Smooth muscle cell (in vitro differentiated cells): Measurements from ENCODE around the gene DRC1. TPM values are rescaled to one million over a fixed set of nuclear protein-coding genes. Genes with fewer than 3 reads are reported as not detected.

ENCODE experiments used
- DNase-seq: peaks from one replicate; lab custom pipeline; 2025; ENCODE audit not compliant: unreplicated experiment; lab: John Stamatoyannopoulos, UW
- H2AFZ ChIP-seq: fragments of 200-600 bp; sonication (generic); 2 replicates; pipeline ENCODE4 v1.6.0; 2016; ENCODE audit warnings: antibody characterized with exemption, low read depth, mild to moderate bottlenecking
- H3F3A ChIP-seq: fragments of 200-600 bp; sonication (generic); 2 replicates; pipeline ENCODE4 v1.6.0; 2017; ENCODE audit warnings: antibody characterized with exemption, low read depth
- H3K27ac ChIP-seq: fragments of 200-600 bp; sonication (generic); 2 replicates; pipeline ENCODE4 v1.5.1; 2016; ENCODE audit warnings: low read depth, mild to moderate bottlenecking
- H3K27me3 ChIP-seq: fragments of 200-600 bp; sonication (generic); 2 replicates; pipeline ENCODE4 v1.6.1; 2016; ENCODE audit warnings: low read depth, mild to moderate bottlenecking
- H3K36me3 ChIP-seq: fragments of 200-600 bp; sonication (generic); 2 replicates; pipeline ENCODE4 v1.5.1; 2016; ENCODE audit warnings: low read depth
- H3K4me1 ChIP-seq: fragments of 200-600 bp; sonication (generic); 2 replicates; pipeline ENCODE4 v1.5.1; 2016; ENCODE audit warnings: low read depth
- H3K4me2 ChIP-seq: fragments of 200-600 bp; sonication (generic); 2 replicates; pipeline ENCODE4 v1.6.0; 2016; ENCODE audit warnings: mild to moderate bottlenecking
- H3K4me3 ChIP-seq: fragments of 200-600 bp; sonication (generic); 2 replicates; pipeline ENCODE4 v1.5.1; 2016; ENCODE audit warnings: mild to moderate bottlenecking
- H3K79me2 ChIP-seq: fragments of 200-600 bp; sonication (generic); 2 replicates; pipeline ENCODE4 v1.6.0; 2016; ENCODE audit warnings: low read depth, mild to moderate bottlenecking
- H3K9ac ChIP-seq: fragments of 200-600 bp; sonication (generic); 2 replicates; pipeline ENCODE4 v1.6.0; 2016; ENCODE audit warnings: low read depth
- H3K9me3 ChIP-seq: fragments of 200-600 bp; sonication (generic); replicated peaks from 2 replicates; pipeline ENCODE4 v1.5.1; 2016; ENCODE audit warnings: low read depth
- H4K20me1 ChIP-seq: fragments of 200-600 bp; sonication (generic); 2 replicates; pipeline ENCODE4 v1.6.0; 2016; ENCODE audit warnings: low read depth
- CTCF ChIP-seq: fragments of 200-600 bp; sonication (generic); IDR thresholded peaks from 2 replicates; pipeline ENCODE4 v1.5.1; 2017; ENCODE audit warnings: borderline replicate concordance, mild to moderate bottlenecking, antibody characterized with exemption; ENCODE audit not compliant: insufficient read depth, poor library complexity, severe bottlenecking
- WGBS: methylation state at CpG from one replicate; pipeline ENCODE4 v1.1.7; 2016; ENCODE audit warnings: low lambda C conversion rate; 5-methylcytosine and 5-hydroxymethylcytosine counted together
- polyA plus RNA-seq: library from polyadenylated mRNA; unstranded; fragments of >200 nt; fragmentation: Nextera tagmentation; extraction: Ambion mirVana; gene quantifications from 2 replicates; pipeline ENCODE4 v1.2.1, GENCODE V29; 2016
- total RNA-seq: library from RNA; depleted of rRNA; stranded (reverse); fragments of >200 nt; gene quantifications from 2 replicates; pipeline ENCODE4 v1.2.3, GENCODE V29; 2014

Gene DRC1
- total and polyA plus RNA-seq, 2 experiments from 2014 or later: 0.14 TPM; not detected in 1

DNA sequence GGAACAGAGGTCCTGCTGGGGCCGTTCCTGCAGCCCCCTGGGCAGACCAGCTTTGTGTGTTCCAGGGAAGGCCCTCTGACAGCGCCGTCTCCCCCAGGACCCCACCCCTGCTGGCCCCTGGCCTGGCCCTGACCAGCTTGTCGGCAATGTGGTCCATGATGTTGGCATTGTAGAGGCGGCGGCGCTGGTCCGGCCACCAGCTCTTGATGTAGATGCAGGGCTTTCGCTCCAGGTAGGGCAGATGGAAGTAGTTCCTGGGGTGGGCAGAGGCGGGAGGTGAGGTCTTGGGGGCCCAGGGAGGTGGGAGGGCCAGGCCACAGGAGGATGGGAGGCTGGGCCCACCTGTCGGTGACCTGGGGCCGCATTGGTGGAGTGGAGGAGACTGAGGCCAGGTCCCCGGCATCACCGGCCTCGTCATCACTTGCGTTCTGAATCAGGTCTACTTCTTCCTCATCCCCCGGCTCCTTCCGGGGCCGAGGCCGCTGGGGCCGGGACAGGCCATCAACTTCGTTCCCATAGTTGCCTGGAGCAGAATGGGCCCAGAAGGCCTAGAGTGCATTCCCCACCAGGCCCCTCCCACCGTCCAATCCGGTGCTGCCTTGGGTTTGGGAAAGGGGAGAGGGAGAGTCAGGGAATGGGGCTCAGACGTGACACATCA is 77.5 kb downstream of the DRC1 start:
- H3K27me3 ChIP-seq: no peaks in the 10 kb centered on the region
- no peaks in the 10 kb centered on the region for H3K9me3 ChIP-seq
- H3K27ac ChIP-seq: no peak overlapping the region
- TF ChIP-seq CTCF: no peak
- peaks cover 8% of the 10 kb centered on the region for H3K4me1 ChIP-seq
- H4K20me1 ChIP-seq: no peaks in the 10 kb centered on the region
- H3K4me2 ChIP-seq: no peak overlapping the region
- H3K36me3 ChIP-seq: no peaks in the 10 kb centered on the region
- no peak for DNase-seq
- no peak overlapping the region for H3K9ac ChIP-seq
- H3F3A ChIP-seq: no peaks in the 10 kb centered on the region
- no peak overlapping the region for H3K4me3 ChIP-seq
- no peaks in the 10 kb centered on the region for H3K79me2 ChIP-seq
- 95% methylated on average over 20 of the region's 25 CpGs for WGBS
- H2AFZ ChIP-seq: no peak overlapping the region

- no peaks in the 10 kb centered on the region for H3K79me2 ChIP-seq
- H3K9ac ChIP-seq: no peak overlapping the region
- H3K4me3 ChIP-seq: no peak overlapping the region
- 91% methylated on average over 18 of the region's 21 CpGs for WGBS
- H3F3A ChIP-seq: no peaks in the 10 kb centered on the region
- peaks cover 8% of the 10 kb centered on the region for H3K4me1 ChIP-seq
- no peaks in the 10 kb centered on the region for H4K20me1 ChIP-seq
- H3K9me3 ChIP-seq: no peaks in the 10 kb centered on the region
- no peak for DNase-seq
- no peak overlapping the region for H3K4me2 ChIP-seq
- H3K27ac ChIP-seq: no peak overlapping the region
- TF ChIP-seq CTCF: no peak
- no peaks in the 10 kb centered on the region for H3K27me3 ChIP-seq
- H2AFZ ChIP-seq: no peak overlapping the region
- no peaks in the 10 kb centered on the region for H3K36me3 ChIP-seq
Measured at GRCh38 chr2:26479789-26480565, 78.3 kb downstream of the DRC1 start.

GRCh38 chr2:26480566-26481423 is 79.1 kb downstream of the DRC1 start:
- H3K4me3 ChIP-seq: no peak overlapping the region
- H3K36me3 ChIP-seq: no peaks in the 10 kb centered on the region
- no peak overlapping the region for H3K4me2 ChIP-seq
- WGBS: 94% methylated on average over 18 of the region's 18 CpGs
- DNase-seq: no peak
- no peaks in the 10 kb centered on the region for H3K79me2 ChIP-seq
- H2AFZ ChIP-seq: no peak overlapping the region
- no peaks in the 10 kb centered on the region for H3K9me3 ChIP-seq
- no peak overlapping the region for H3K9ac ChIP-seq
- H4K20me1 ChIP-seq: no peaks in the 10 kb centered on the region
- H3K27ac ChIP-seq: no peak overlapping the region
- no peaks in the 10 kb centered on the region for H3K27me3 ChIP-seq
- H3F3A ChIP-seq: no peaks in the 10 kb centered on the region
- TF ChIP-seq CTCF: no peak
- peaks cover 8% of the 10 kb centered on the region for H3K4me1 ChIP-seq
